NOMO-1 treated with dmso at 0.1 percent for 144 hours (cell line): Measurements from ENCODE around the gene UBE2V1.
"Not testable (repeated sequence)": the region's sequence is repeated elsewhere in the genome, so short reads cannot be mapped to it uniquely, and the experiment has no call there.

Experiments
- DNase-seq: peaks from one replicate; lab custom pipeline; 2025; ENCODE audit not compliant: unreplicated experiment; lab: John Stamatoyannopoulos, UW

UBE2V1 gene

GRCh38 chr20:50138120-50138478 is 25.1 kb upstream of the UBE2V1 start:
- DNase-seq: no peak

- DNase-seq: not testable (repeated sequence)
Observed at GRCh38 chr20:50137702-50138101, 24.8 kb upstream of the UBE2V1 start.

GRCh38 chr20:50136822-50137599 is 24.1 kb upstream of the UBE2V1 start:
- DNase-seq: no peak

- not testable (repeated sequence) for DNase-seq
Observed at GRCh38 chr20:50135157-50135556, 22.2 kb upstream of the UBE2V1 start.

- DNase-seq: no peak
Observed at GRCh38 chr20:50133474-50134217, 20.7 kb upstream of the UBE2V1 start.

GRCh38 chr20:50133041-50133440 is 20.1 kb upstream of the UBE2V1 start:
- no peak for DNase-seq

- DNase-seq: no peak
Observed at GRCh38 chr20:50130995-50131394, 18.0 kb upstream of the UBE2V1 start.

- no peak for DNase-seq
Observed at GRCh38 chr20:50130356-50130723, 17.4 kb upstream of the UBE2V1 start.

GRCh38 chr20:50129662-50130355 is 16.9 kb upstream of the UBE2V1 start:
- no peak for DNase-seq

GRCh38 chr20:50128520-50128905 is 15.6 kb upstream of the UBE2V1 start:
- DNase-seq: no peak

GRCh38 chr20:50127587-50128519 is 14.9 kb upstream of the UBE2V1 start:
- no peak for DNase-seq

- no peak for DNase-seq
Observed at GRCh38 chr20:50126662-50127061, 13.7 kb upstream of the UBE2V1 start.

GRCh38 chr20:50125279-50125678 is 12.3 kb upstream of the UBE2V1 start:
- DNase-seq: no peak

- DNase-seq: no peak
Observed at GRCh38 chr20:50124496-50124895, 11.5 kb upstream of the UBE2V1 start.

- no peak for DNase-seq
Observed at GRCh38 chr20:50123418-50123817, 10.5 kb upstream of the UBE2V1 start.

- DNase-seq: no peak
Observed at GRCh38 chr20:50122763-50123162, 9.8 kb upstream of the UBE2V1 start.

GRCh38 chr20:50121858-50122271 is 8.9 kb upstream of the UBE2V1 start:
- no peak for DNase-seq

- DNase-seq: peak; percentile 48
Observed at GRCh38 chr20:50120935-50121693, 8.2 kb upstream of the UBE2V1 start.

GRCh38 chr20:50118203-50118602 is 5.3 kb upstream of the UBE2V1 start:
- DNase-seq: no peak

- no peak for DNase-seq
Observed at GRCh38 chr20:50116368-50116999, 3.5 kb upstream of the UBE2V1 start.
